HG03196 (cell line): Measurements from ENCODE around the gene RBM33.

Experiments used
- ATAC-seq: cut with Tn5 transposase; IDR thresholded peaks from one replicate; pipeline ENCODE4 v1.9.1; 2021; ENCODE audit not compliant: unreplicated experiment

RBM33 gene

GRCh38 chr7:155804897-155805825, 160.7 kb downstream of the RBM33 start:
- no peak for ATAC-seq

DNA sequence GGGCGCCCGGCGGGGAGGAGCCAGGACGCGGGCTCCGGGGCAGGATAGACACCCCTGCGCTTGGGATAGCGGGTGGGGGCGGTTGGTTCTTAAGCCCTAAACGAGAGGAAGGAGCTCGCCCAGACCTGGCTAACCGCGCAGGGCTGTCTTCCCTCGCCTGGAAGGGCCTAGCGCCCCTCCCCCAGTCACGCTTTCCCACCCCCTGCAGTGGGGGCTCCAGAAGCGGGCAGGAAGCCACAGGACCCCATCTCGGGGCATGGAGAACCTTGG, 161.3 kb downstream of the RBM33 start:
- ATAC-seq, result no peak

GRCh38 chr7:155806096-155806871, 161.8 kb downstream of the RBM33 start:
- no peak for ATAC-seq

DNA sequence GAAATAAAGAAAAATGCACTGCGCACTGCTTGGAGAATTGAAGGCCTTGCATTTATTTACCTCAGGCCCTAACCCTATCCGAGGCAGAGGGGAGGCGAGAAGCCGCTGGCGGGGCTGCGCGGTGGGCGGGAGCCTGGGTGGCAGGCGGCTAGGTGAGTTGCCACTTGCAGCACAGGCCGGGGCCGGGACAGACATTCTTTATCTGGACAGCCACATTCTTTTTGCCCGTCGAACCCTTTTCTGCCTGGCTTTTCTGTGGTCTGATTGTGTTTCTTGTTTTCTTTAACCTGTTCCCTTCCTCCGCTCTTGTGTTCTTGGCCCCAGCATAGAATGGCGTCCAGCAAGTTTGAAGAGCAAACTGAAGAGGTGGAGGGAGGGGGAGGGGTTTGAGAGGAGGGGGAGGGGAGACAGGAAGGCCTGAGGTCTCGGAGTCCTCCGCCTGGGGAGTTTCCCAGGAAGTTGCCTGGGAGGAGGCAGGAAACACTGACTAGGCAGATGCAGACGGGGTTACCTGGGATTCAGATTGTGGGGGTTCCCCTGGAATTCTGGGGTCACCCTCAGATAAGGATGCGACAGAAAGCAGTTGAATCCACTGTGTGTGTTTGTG, 162.7 kb downstream of the RBM33 start:
- ATAC-seq, result no peak

GRCh38 chr7:155807789-155808548, 163.5 kb downstream of the RBM33 start:
- no peak for ATAC-seq

- ATAC-seq, result no peak
These were observed 164.3 kb downstream of the RBM33 start for GRCh38 chr7:155808549-155809331.

DNA sequence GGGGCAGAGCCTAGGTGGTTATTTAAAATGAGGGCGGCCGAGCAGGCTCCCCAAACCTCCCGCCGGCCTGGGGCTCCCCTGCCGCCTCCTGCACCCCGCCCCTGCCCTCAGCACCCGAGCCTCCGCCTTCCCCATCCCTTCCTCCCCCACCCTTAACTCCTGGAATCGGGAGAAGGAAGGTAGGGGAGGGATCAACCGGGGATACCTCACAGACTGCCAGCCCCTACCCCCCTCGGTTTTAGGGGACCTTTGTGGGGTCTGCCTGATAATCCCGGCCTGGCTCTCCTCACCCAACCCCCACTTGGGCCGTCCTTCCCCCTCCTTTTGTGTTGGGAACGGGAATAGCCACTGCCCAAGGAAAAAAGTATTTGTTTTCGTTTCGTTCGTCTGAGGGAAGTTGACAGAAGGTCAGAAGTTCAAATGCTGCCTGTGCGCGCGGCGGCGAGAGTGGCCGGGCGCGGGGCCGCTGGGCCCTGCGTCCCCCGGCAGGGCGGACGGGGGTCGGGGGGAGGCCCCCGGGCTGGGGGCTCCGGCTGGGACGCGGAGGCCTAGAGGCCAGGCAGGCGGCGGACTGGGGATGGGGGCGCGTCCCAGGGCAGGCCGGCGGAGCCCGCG, 165.0 kb downstream of the RBM33 start:
- no peak for ATAC-seq

DNA sequence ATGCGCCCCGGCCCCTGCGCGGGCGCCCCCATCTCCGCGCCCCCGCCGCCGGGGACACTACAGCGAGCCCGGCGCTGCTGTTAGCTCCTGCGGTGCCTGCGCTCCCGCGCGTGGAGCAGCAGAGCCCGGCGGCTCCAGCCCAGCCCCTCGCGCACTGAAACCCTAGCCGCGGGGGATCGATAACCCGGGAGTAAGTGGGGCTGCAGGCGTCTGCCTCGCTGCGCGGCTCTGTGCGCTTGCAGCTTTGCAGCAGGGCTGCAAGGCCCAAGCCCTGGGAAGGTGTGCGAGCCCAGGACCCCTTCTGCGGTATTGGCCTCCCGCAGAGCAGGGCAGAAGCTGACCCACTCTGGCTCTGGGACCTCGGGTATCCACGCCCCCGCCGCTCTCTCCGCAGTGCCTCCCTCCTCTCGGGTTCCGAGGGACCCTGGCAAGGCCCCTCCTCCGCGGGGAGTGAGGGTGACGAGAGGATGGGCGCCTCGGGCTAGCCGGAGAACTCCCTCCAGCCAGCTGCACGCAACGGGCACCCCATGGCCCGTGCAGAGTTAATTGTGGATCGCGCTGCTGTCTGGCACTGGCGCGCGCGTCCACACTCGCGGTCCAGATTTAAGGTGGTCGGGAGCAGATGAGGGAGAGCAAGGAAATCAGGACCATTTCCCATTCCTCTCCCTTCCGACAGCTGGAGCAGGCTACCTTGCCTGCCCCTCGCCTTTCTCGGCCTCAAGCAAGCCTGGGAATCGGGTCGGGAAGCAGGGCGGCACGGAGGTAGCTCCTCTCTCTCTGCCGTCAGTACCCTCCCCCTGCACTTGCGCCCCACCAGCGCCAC, 165.7 kb downstream of the RBM33 start:
- no peak for ATAC-seq

GRCh38 chr7:155810770-155811559, 166.5 kb downstream of the RBM33 start:
- ATAC-seq, result no peak

GRCh38 chr7:155811560-155811894, 167.1 kb downstream of the RBM33 start:
- ATAC-seq, result no peak

DNA sequence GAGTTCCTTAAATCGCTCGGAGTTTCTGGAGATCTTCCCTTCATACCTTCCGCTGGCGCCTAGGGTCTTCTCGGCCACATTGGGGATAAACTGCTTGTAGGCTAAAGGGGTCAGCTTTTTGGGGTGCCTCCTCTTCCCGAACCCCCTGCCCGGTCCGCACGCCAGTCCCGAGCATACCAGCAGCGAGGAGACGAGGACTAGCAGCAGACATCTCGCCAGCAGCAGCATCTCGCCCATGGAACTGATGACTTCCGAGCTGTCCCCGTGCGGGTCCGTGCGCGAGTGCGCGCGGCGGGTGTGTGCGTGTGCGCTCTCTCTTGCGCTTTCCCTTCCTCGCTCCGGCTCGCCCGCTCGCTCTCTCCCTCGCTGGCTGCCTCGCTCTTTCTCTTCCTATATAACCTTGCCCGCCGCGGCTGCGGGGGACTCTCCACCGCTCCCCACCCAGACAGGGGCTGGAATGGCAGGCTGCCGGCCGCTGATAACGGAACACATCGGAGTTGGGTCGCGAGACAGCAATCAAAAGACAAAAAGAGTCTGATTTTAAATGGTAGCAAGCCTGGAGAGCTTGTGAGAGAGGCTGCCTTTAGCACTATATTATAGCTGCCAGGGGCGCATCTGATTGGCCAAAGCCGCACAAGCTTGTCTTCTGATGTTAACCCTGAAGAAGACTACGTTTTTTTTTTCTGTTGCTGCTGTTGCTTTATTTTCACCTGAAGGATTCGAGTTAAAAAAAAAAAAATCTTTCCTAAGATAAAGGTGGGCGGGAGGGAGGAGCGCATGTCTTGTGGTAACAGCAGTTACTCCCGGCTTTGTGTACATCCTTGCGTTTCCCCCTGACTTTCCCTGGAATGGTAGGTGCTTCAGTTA, 167.7 kb downstream of the RBM33 start, which contains the start of gene SHH:
Gene SHH (minus strand): TSS at position 569 of the 867 bp plus-strand sequence. CDS start 341 bp downstream, at position 228.
- ATAC-seq, result no peak

- ATAC-seq, result no peak
These were observed 168.7 kb downstream of the RBM33 start for GRCh38 chr7:155813125-155813524.

DNA sequence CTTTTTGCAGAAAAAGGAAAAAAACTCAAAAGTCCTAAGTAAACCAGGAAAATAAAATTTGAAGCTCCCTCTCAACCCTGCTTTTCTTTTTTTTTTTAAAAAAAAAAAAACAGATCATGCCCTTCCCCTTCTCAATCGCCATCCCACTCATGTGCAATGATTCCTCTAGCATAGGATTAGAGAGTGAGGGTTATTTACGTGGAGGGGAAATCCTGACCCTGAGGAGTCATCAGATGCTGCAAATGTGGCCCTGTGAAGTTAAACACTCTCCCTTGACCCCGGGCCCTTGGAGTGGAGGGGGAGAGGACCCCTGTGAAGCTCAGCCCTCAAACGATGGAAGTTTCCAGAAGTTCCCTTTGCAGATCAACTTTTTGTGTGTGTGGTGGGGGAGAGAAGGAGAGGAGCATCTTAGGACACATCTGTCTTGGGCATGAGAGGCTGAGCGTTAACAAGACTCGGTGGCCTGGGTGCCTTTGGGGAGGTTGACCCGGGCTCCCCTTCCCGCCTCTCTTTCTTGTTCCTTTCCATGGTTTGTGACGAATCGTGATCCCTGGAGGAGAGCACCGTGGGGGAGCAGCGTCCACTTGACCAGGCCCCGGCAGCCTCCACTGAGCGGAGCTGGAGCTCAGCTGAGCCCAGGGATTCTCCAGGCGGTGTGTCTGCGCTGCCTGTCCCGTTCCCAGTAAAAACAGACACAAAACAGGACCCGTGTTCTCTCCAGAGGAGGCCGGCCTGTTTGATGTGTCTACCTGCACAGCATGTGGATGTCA, 169.3 kb downstream of the RBM33 start:
- ATAC-seq, result no peak

GRCh38 chr7:155814316-155815276, 170.1 kb downstream of the RBM33 start:
- no peak for ATAC-seq
